GM19023 (cell line): ENCODE results near the gene SWI5.
A peak's percentile ranks its signal among the peaks of the same experiment; 100 is the strongest.
"Not testable (repeated sequence)": the region's sequence is repeated elsewhere in the genome, so short reads cannot be mapped to it uniquely, and the experiment has no call there.

Experiments used
- ATAC-seq: cut with Tn5 transposase; IDR thresholded peaks from one replicate; pipeline ENCODE4 v1.9.1; 2021; ENCODE audit warnings: mild to moderate bottlenecking, moderate library complexity; ENCODE audit not compliant: unreplicated experiment

Gene SWI5

DNA sequence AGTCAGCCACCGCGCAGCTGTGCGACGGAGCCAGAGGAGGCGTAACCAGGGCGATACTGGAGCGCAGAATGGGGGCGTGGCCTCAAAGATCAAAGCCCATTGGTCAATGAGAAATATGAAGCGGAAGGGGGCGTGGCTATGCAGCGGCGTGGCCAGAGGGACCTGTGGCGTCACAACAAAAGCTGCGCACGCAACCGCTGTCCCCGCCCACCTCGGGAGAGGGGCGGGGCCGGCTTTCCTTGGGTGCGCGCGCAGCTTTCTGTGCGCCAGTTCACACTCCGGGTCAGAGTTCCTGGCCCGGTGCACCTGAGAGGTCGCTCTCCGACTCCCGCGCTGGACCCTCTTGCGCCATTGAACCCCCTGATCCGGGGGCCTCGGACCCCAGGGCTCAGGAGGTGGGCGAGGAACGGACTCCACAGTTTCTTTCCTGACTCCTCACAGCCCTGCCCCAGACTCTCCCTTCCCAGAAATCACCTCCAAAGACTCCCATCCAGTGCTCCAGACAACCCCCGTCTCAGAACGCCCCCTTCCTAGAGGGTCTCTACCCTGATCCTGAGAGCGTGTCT lies at the start of gene SWI5:
SWI5 (plus strand) TSS at position 269 of the 566 bp plus-strand sequence.
- ATAC-seq, result peak; percentile 97

DNA sequence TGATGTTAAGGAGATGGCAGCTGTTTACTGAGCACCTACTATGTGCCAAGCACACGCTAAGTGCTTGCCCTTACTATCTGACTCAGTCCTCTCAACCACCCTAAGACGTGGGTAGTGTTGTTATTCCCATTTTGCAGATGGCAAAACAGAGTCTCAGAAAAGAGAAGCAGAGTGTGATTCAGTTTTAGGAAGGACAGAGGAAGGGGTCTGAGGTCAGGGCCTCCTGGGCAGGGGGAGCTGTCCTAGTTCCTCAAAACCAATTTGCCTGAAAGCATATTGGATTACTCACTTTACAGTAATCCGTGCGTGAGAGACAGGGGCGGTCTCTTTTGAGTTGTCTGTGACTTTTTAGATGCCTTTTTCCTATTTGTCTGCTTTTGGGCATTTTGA lies 49.7 kb upstream of the SWI5 start:
- ATAC-seq, result no peak

DNA sequence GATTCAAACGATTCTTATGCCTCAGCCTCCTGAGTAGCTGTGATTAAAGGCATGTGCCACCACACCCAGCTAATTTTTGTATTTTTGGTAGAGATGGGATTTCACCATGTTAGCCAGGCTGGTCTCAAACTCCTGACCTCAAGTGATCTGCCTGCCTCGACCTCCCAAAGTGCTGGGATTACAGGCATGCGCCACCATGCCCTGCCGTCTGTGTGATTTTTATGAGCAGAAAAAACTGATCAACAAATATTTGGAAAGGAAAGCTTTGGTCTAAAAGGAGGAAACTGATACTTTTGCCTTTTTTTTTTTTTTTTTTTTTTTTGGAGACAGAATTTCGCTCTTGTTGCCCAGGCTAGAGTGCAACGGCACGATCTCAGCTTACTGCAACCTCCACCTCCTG lies 45.2 kb upstream of the SWI5 start:
- ATAC-seq, result not testable (repeated sequence)

DNA sequence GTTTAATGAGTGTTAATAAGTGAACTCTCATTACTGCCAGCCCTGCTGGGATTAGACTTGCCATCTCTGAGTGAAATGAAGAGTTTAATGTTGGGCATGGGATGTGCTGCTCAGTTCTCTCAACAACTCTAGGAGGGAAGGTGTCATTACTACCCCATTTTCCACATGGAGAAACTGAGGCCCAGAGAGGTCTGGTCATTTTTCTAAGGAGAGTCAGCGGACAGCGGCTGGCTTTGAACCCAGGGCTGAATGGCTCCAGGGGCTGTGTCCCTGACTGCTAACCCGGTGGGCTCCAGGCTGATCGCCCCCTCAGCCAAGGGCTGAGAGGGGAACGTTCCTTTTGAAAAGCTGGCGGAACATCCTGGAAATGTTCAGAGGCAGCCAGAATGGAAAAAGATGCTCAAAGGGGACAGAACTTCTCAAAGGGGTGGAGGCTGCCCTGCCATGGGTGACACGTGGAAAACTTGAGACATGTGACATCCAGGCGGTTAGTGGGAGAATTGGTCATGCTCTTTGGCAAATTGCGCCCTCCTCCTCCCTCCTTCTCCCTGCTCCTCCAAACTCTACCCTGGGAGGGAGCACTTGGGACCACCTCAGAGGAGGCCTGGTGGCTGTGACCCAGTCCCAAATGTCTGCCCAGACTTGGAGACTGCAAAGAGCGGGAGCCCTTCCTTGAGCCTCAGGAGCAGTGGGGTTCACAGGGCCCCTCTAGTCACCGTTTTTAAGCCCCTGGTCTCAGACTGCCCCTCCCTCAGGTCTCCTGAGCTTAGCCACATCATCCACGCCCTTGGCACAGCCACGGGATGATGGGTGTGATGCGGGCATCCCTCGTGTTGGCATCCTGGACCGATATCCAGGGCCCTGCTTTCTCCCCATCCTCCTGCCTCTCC lies 44.2 kb upstream of the SWI5 start:
- ATAC-seq, result no peak

DNA sequence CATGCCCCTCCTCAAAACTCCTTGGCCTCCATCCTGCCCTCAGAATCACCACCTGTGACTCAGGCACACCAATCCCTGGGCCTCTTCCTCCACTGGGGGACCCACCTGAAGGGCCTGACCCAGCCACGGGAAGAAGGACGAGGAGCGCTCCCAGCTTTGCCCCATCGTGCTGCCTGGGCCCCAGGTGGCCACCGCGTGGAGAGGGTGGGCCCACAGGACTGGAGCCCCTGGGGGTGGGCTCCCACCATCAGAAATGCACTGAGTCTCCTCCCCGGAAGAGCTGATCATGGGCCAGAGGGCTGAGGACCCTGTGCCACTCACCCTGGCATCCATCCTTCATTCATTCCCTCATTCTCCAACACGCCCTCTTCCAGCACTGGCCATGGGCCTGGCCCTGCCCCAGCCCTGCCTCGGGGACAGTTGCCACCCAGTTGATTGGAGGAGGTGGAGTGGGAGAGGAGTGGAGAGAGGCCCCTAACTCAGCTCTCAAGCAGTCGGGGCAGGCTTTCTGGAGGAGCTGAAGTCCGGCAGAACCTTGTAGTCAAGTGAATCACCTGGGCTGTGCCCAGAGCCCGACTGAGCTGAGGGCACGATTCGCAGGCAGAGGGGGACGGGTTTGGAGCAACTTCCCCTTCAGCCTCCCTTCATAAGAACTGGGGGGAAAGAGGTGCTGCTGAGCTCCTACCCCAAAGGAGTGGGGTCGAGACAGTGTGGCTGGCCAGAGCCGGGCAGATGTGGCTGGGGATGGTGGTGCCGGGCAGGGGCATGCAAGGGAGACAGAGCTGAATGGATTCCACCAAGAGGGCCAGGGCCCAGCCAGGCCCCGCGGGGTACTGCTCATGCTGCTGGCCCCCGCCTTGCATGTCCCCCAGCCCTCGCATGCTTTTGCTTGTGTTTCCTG lies 43.3 kb upstream of the SWI5 start:
- ATAC-seq, result no peak

DNA sequence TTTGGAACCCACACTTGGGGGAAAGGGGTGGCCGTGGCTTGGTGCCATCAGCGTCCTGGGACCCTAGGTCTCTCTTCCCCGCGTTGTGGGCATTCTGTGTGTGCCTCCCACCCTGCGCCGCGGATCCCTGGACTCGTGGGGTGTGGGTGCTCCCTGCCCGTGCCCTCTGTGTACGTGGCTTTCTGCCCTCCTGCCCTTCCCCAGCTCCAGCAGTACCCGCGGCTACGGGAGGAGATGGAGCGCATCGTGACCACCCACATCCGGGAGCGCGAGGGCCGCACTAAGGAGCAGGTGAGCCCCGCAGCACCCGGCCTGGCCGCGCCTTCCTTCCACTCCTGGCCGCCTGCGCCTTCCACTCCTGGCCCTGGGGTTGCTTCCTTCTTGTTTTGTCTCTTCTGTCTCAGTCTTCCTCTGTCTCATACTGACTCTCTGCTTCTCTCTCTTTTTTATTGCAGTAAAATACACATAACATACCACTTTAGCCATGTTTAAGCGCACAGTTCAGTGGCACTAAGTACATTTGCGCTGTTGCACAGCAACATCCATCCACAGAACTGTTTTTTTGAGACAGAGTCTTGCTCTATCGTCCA lies 42.2 kb upstream of the SWI5 start:
- ATAC-seq, result no peak

DNA sequence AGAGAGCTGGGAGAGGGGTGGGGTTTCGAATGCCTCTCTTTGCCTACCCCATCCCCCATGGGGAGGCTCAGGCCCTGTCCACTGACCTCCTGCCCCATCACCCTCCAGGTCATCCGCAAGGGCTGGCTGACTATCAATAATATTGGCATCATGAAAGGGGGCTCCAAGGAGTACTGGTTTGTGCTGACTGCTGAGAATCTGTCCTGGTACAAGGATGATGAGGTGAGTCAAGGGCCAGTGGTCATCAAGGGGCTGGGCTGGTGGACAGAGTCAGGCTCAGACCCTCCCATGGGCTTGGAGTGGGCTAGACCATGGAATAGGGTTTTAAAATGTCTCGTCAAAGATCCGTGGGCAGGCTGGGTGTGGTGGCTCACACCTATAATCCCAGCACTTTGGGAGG lies 34.0 kb upstream of the SWI5 start:
- ATAC-seq, result no peak

DNA sequence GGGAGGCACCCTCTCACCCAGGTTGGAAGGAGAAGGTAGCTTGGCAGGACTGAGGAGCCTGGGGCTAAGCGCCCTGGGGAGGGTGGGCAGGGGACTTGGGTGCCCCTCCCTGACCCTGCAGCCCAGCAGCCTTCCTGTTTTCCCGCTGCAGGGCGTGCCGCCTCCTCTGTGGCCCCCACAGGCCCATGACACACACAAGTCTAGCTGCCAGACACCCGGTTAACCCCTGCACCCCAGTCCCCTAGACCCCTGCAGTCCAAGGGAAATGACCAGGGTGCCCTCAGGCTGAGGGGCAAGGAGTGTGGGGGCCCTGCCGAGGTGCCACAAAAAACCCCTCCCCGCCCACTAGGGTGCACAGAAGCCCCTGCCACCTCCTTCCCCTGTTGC lies 33.3 kb upstream of the SWI5 start:
- ATAC-seq, result no peak

DNA sequence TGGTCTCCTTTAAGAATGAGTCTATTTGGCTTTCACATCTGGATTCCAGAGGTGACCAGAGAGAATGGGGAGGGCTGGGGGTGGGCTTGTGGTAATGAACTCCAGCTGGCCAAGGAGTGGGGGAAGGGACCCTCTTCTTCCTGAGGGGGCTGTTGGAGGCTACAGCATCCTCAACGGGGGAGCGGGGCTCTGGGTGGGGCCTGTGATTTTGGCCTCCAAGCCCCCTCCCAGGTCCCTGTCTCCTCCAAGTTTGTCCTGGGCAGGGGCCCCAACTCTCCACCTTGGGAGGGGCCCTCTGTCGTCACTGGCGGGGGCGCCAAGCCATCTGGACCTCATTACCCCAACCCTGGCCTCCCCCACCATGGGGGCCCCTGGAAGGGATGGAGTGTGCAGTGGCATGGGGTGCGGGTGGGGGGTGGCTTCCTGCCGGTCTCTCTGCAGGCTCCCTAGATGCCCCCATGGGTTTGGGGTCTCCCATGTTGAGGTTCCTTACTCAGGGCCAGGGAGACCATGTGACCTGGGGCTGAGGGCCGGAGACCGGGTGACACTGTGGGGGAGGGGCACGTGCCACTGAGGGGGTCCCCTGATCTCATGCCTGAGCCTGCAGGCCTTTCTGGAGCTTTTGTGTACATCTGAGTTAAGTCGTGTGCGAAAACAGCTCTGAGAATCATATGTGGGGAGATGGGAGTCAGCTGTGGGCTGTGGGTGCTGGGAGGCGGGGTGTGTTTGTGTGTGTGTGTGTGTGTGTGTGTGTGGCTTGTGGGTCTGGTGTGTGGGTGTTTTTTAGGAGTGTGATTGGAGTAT lies 32.7 kb upstream of the SWI5 start:
- no peak for ATAC-seq

DNA sequence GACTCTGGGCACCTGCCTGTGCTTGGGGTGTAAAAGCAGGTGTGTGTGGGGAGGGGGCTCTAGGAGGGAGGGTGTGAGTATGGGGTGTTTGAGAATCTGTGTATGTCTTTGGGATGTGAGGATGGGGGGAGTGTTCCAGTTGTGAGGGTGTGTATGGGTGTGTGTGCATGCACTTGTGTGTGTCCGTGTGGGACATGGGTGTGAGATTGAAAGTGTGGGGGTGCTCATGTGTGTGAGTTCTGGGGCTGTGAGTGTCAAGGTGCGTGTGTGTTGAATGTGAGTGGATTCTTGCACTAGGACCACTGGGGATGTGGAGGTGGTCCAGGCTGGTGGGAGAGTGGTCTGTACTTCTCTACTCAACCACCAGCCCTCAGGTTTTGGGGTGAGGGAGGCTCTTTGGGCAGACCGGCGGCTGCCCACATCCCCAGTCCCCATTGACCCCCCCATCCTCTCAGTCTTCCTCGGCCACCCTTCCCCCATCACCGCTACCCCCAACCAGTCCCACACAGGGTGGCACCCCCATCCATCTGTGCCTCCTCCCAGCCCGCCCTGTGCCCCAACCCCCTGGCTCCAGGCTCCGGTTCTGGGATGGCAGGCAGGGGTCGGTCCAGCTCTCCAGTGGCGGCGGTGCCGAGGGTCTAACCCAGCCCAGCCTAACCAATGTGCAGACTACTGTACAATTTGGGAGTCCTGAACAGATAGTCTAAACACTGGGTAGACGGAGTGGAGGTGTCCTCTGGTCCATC lies 31.8 kb upstream of the SWI5 start:
- ATAC-seq, result no peak

DNA sequence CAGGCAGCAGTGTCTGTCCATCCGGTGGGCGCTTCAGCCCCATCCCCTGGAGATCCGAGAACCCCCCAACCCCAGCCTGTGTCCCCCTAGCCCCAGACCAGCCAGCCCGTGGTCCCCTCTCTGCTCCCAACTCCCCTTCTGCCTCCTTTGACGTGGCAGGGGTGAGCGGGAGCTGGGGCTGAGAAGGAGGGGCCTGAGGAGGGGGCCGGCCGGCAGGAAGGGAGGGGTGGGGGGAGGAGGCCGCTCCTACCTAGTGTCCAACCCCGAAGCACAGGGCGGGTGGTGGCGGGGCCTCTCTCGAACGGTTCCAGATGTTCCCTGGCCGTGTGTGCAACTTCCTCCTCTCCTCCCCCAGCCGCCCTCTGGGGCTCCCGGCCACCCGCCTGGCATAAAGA lies 31.2 kb upstream of the SWI5 start:
- ATAC-seq, result no peak

DNA sequence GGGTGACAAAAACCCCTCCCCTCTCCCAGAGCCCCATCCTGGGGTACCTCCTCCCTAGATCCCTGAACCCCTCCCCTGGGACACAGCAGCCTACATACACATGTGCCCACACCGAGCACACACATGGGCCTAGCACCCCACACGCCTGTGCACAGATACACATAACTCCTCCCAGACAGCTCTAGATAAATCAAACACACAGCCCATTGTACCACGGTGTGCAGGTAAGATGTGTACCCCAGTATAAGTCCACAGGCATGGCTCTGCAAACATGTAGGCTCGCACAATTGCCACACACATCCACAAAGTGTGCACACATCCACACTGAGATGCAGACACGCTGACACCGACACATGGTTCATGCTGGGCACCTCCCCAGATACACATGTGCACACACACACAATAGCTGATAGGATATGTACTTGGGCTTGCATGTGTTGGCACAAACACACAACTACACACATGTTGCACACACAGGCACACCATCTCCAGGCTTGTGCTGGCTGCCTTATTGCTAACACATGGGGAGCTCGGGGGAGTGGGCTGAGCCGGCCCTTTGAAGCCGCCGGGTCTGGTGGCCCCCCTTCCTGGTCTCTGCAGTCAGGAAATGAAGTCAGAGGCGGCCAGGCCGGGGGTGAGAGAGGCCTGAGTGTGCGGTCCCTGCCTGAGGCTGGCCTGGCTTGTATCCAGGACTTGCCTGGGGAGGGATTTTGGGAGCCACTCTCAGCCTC lies 30.5 kb upstream of the SWI5 start:
- ATAC-seq, result no peak

DNA sequence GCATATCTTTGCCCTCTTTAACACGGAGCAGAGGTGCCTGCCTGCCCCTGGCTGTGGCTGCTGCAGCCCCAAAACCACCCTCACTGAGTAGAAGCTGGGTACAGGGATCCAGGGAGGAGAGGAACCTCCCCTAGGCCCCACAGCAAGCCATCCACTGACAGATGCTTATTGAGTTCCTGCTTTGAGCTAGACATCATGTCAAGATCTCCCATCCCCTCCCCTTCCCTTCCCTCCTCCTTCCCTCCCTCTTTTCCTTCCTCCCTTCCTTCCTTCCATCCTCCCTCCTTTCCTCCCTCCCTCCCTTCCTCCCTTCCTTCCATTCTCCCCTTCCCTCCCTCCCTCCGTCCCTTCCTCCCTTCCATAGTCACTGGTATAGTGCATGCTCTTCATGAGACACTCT lies 29.6 kb upstream of the SWI5 start:
- ATAC-seq, result no peak

DNA sequence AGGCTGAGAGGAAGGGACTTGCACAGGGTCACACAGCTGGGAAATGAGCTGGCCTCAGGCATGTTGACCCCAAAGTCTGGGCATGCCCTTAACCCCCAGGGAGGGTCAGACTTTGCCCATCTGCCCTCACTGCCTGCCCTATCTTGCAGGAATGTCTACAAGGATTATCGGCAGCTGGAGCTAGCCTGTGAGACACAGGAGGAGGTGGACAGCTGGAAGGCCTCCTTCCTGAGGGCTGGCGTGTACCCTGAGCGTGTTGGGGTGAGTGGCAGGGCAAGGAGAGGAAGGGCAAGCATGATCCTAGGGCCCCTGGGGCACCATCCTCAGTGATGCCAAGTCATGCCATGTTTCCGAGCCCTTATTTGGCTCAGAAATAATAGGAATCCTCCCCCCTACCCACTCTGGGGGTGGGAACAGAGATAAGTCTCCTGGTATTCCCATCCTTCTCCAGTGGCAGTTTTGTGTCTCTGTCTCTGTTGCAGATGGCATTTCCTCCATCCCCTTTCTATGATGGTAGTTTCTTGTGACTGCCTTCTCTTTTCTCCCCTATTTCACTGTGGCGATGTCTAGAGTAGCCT lies 28.8 kb upstream of the SWI5 start:
- ATAC-seq, result no peak

DNA sequence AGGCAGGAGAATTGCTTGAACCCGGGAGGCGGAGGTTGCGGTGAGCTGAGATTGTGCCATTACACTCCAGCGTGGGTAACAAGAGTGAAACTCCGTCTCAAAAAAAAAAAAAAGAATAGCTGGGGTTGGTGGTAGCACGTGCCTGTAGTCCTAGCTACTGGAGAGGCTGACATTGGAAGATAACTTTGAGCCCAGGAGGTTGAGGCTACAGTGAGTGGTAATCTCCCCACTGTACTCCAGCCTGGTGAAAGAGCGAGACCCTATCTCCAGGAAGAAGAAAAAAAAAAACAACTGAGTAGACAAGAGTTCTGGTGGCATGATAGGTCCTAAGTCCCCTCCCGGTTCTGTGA lies 26.5 kb upstream of the SWI5 start:
- no peak for ATAC-seq

DNA sequence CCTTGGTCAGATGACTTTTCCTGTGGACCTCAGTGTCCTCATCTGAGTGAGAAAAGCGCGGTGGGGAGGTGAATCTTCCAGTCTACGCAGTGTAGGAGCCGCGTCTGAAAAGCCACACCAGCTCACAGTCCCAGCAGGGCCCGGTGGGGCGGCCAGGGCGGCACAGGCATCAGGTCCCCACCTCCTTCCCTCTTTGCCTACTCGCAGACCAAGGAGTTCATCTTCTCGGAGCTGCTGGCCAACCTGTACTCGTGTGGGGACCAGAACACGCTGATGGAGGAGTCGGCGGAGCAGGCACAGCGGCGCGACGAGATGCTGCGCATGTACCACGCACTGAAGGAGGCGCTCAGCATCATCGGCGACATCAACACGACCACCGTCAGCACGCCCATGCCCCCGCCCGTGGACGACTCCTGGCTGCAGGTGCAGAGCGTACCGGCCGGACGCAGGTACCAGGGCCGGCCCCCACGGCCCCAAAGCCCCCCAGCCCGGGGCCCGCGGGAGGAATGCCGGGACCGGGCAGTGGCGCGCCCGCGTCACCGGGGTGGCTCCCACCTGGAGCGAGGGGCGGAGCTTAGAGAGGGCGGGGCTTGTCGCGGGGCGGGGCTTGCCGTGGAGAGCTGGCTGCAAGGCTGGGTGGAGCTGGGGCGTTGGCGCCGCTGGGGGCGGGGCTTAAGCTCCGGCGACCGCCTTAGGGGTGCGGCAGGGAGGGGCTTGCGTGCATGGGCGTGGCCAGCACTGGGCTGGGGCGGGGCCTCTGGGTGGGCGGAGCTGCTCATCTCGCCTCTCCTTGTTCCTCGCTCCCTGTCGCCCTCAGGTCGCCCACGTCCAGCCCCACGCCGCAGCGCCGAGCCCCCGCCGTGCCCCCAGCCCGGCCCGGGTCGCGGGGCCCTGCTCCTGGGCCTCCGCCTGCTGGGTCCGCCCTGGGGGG lies 25.9 kb upstream of the SWI5 start:
- peak; percentile 87 for ATAC-seq

DNA sequence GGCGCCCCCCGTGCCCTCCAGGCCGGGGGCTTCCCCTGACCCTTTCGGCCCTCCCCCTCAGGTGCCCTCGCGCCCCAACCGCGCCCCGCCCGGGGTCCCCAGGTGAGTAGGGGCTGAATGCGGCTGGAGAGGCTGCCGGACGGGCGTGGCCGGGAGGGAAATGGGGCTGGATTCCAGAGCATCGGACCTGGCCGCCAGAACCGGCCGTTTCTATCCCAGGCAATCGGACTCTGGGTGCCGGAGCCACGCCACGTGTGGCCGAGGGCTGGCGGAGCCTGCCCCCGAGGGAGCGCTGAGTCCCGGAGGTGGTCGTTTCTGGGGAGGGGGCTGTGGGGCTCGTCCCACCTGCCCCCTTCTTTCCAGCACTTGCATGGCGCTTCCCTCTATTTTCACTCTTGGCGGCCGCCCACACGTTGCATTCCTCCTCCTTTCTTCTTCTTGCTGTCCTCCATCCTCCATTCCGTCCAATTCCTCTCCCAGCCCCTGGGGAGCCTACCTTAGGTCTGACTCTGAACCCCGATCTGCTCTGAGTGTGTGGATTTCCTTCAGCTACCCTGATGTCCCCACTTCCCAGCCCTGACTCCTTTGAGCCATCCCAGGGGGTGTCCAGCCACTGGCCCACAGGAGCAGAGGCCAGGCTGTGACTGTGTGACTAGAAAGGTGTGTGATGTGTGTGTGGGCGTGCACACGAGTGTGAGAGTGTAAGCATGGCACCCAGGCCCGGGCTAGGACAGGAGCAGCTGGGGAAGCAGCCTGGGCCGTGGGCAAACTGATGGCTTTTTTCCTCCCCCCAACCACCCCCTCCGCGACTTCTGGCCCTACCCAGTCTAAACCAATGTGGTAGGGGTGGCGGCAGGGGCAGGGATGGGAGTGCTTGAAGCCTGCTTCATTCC lies 25.0 kb upstream of the SWI5 start:
- ATAC-seq, result no peak
